Central memory CD4-positive, alpha-beta T cell (primary cell): ENCODE measurements around the gene ALDH3A2.

ENCODE experiments used
- DNase-seq: peaks from one replicate; pipeline ENCODE4 v3.0.0; 2022
- total RNA-seq, 3 experiments: gene quantifications; one replicate each; lab custom pipeline; 2026; lab: John Stamatoyannopoulos, UW

ALDH3A2 gene
- 25.8 to 46.8 (median 43.6) reads per million in 3 experiments for total RNA-seq

DNA sequence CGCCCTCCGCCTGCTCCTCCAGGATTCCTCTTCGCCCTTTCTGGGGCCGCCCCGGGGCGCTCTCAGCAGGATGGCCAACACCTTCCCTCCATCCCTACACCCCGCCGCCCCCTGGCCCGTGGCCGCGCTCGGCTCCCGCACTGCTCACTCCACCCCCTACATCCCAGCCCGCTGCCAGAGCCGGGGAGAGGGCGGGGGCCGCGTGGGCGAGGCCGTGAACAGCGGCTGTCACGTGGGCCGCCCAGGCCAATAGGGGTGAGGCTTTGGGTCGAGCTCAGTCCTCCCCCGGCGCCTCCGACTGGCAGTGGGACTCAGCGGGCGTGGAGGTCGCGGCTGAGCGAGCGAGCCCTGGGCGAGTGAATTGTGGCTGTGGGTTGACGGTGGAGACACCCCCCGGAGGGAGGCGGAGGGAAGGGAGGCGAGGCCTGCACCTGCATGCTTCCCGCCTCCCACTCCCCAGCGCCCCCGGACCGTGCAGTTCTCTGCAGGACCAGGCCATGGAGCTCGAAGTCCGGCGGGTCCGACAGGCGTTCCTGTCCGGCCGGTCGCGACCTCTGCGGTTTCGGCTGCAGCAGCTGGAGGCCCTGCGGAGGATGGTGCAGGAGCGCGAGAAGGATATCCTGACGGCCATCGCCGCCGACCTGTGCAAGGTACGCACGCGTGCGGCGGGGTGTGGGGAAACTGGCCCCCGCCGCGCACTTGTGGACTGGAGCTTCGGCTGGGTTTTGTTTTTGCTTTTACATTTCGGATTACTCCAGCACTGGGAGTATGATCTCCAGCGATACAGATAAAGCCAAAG lies at the start of gene ALDH3A2:
Gene ALDH3A2, plus strand, starts transcription at position 277 of the 799 bp plus-strand sequence. Its CDS starts 221 bp downstream, at position 498.
- DNase-seq, result peak; percentile 88

- DNase-seq, result no peak
These were observed 38.2 kb upstream of the ALDH3A2 start for GRCh38 chr17:19610311-19610710.

DNA sequence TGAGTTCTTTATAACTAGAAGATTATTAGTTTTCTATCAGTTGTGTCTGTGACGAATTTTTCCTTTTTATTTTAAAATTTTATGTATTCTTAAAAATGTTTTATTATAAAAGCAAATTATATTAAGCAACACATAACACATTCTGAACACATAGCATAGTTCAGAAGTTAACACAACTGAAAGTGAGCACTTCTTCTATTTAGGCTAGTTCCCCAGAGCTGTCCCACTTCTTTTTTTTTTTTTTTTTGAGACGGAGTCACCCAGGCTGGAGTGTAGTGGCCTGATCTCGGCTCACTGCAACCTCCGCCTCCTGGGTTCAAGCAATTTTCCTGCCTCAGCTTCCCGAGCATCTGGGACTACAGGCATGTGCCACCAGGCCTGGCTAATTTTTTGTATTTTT lies 37.7 kb upstream of the ALDH3A2 start:
- no peak for DNase-seq

GRCh38 chr17:19613979-19614378 lies 34.6 kb upstream of the ALDH3A2 start:
- no peak for DNase-seq

DNA sequence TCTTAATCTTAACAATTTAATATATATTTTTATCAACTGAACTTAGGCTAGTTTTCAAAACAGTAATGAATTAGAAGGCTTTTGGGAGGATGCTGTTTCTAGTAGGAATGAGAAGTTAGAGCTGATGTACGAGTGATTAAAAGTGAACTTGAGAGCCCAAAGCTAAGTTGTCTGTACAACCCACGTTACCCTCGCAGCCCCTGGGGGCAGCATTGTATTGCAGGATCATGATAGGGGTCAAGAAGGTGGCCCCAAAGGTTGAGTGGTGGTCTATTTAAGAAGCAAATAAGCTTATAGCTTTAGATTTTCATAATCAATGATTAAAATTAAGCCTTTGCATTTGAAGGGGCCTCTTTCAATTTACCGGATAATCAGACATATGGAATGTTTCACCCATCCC lies 33.7 kb upstream of the ALDH3A2 start:
- DNase-seq, result no peak

- no peak for DNase-seq
These were observed 30.5 kb upstream of the ALDH3A2 start for GRCh38 chr17:19618015-19618414.

DNA sequence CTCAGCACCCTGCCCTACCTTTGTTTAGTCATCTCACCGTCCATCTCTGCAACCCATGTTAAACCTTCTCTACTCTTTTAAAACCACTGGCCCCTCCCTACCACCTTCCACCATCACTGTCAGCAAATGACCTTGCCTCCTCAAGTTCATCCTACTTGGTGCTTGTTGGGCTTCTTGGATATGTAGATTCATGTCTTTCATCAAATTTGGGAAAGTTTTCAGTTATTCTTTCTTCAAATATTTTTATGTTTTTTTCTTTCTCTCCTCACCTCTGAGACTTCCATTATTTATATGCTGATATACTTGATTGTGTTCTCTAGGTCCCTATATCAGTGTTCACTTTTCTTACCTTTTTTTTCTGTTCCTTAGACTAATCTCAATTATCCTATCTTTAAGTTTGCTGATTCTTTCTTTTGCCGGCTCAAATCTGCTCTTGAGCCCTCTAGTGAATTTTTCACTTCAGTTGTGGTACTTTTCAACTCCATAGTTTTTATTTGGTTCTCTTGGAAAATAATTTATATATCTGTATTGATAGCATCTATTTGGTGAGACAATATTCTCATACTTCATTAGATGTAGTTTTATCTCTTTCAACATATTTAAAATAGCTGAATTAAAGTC lies 28.7 kb upstream of the ALDH3A2 start:
- DNase-seq, result no peak

GRCh38 chr17:19621697-19622096 lies 26.9 kb upstream of the ALDH3A2 start:
- DNase-seq, result no peak

DNA sequence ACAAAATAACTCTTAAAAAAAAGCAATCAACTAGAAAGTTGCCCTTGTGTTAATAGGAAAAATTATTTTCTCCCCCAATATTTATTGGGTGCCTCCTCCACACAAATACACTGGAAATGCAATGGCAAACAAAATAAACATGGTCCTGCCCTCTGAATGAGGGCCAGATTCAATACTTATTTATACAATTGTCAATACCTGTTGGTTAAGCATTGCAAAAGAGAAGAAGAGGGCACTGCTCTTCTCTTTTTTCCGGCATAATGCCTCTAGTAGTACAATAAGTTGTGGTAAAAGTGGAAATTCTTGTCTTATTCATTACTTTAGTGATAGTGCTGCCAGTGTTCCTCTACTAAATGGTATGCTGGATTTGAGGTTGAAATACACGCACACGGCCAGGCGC lies 22.5 kb upstream of the ALDH3A2 start:
- DNase-seq, result no peak

GRCh38 chr17:19629449-19629848 lies 19.1 kb upstream of the ALDH3A2 start:
- DNase-seq, result no peak

DNA sequence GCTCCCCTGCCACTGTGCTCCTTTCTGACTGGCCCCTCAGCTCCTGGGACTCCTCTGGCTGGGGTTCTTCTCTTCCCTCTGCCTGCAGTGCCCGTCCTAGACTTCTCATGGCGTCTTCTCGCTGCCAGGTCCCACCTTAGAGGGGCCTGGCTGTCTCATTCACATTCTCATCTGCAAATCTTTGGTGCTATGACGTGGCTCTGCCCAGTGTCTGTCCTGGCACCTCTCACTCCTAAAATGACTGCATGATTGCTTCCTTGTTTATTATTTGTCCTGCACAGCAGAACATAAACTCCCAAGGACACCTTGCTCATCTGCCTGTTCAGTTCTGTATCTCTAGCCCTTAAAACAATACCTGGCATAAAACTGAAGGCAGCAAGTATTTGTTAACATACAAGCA lies 18.5 kb upstream of the ALDH3A2 start:
- DNase-seq, result no peak

DNA sequence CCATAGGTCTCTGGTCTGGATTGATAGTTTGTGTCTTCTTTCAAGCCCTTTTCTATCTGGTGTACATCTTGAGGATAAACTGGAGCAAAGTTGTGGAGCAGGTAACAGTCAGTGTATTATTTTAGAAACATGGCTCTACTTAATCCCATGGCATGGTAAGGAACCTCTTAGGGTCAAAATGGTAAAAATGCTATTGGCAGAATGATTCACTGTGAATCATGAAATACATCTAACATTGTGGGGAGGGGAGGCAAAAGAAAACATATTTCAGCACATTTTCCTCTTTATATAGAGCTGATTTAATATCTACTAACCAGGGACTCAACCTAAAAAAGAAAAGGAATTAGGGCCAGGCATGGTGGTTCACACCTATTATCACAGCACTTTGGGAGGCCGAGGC lies 17.9 kb upstream of the ALDH3A2 start:
- no peak for DNase-seq

DNA sequence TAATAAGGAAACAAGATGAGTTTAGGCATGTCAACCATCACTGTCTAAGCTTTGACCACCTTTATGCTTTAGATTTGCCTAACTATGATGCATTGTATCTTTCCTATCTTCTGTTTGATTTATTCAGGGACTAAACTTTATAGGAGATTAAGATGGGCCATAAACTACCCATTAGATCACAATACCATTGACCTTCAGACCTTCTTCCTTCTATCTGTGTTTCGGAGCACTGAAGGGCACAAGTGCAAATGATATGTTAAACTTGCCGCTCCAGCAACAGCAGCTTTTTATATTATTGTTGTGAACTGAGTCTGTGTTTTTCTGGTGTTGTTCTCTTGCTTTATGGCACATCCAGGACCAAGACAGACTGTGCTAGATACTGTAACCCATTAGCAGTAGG lies 16.6 kb upstream of the ALDH3A2 start:
- no peak for DNase-seq

GRCh38 chr17:19641687-19642372 lies 6.7 kb upstream of the ALDH3A2 start:
- DNase-seq, result no peak

DNA sequence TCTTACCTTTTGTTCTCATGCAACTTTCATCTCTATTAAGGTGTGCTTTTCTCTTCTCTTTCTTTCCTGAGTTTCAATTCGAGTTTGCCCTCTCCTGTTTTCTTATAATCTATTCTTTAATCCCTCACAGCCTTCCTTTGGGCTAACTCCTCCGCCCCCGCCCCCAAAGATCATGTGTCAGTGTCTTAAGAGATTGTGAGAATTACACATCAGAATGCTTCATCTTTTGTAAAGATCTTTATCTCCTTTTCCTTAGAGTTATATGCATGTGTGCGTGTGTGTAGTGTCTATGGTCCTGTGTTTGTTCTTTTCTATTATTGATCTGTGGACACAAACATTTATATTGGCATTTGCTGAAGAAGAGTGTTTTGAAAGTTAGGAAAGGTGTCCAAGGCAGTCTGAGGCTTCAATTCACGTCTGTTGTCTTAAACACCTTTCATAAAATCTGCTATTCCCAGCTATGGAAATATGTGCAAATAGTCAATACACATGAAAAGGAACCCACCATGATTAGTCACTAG lies 6.1 kb upstream of the ALDH3A2 start:
- no peak for DNase-seq

- no peak for DNase-seq
These were observed 3.9 kb upstream of the ALDH3A2 start for GRCh38 chr17:19644493-19645210.

- DNase-seq, result peak; percentile 21
These were observed 2.8 kb upstream of the ALDH3A2 start for GRCh38 chr17:19645734-19646201.

DNA sequence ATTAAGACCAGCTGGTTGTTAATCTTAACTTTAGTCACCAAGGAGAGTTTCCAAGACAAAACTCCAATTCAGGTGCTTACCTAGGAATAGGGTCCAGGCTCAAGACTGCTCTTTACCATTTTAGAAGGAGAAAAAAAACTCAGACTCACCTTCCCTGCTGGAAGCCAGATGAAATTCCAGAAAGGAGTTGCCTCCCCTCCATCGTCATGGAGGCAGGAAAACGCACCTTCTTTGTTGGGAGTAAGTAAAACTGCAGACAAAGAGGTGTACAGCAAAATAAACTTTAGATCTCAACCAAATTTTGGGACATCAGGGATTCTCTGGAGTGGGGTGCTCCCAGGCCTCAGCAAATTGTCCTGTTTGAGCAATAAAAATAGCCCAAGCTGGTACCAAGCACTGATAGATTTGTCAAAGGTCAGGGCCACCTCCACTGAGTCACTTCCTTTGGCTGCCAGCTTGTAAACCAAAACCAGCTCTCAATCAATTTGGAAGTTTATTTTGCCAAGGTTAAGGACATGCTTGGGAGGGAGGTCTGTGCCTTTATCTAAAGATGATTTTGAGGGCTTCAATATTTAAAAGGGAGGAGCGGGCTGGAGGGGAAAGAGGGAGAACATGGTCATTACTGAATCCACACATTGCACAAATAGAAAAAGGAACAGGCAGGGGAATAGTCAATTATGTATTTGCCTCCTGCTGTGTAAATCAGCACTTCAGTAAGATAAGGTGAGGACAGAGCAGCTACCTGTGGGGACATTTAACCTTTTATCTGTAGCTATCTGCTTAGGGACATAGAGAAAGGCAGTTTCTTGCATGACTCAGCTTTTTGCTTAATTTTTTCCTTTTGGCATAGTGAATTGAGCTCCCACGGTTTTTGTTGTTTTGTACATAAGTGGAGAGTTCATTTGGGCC lies 1.5 kb upstream of the ALDH3A2 start:
- no peak for DNase-seq

GRCh38 chr17:19647697-19648474 lies 665 bp upstream of the ALDH3A2 start:
- DNase-seq, result no peak

DNA sequence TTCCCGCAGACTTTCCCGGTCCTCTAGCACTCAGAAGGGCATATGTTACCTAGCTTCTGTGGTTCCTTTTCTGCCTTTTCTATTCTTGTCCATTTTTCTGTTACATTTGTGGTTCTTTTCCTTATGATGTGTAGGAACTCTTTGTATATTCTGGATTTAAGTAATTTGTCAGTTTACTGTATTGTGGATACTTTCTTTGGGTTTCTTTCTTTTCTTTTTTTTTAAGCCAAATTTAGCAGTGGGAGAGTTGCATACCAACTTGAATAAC lies 657 bp downstream of the ALDH3A2 start:
- no peak for DNase-seq

DNA sequence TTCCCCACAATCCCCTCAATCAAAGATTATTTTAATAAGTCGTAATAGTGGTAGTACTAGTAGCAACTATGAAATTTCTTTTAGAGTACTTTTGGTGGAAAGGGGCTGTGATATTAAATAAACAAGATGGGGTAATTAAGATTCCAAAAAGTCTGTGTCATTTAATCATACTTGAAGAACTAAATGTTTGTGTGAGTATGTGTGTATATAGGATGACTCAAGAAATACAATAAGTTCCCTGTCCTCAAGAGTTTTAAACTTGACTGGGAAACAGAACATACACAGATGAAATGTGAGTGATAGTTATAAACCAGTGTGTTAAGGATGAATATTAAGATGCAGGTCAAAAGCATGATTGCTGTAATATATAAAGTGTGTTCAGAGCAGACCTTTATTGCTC lies 2.3 kb downstream of the ALDH3A2 start:
- DNase-seq, result no peak
